ENCODE results near the gene UBA3.

DNA sequence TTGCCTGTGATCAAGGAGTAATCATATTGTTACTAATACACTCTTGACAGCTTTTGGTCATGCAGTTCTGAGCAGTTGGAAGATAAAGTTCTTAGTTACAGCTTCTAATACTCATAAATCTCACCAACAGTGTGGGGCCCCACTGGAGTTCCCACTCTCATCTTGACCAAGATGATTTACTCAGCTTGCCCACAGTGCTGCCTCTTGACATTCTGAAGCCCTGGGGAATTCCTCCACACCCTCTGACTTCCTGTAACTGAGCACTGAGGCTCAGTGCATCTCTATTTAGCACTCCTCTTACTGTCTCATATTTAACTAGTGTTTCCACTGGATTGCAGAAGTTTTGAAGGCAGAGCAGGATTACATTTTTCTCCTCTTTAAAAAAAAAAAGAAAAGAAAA, 2.6 kb upstream of the UBA3 start:
- TF ChIP-seq, protein P1, sequence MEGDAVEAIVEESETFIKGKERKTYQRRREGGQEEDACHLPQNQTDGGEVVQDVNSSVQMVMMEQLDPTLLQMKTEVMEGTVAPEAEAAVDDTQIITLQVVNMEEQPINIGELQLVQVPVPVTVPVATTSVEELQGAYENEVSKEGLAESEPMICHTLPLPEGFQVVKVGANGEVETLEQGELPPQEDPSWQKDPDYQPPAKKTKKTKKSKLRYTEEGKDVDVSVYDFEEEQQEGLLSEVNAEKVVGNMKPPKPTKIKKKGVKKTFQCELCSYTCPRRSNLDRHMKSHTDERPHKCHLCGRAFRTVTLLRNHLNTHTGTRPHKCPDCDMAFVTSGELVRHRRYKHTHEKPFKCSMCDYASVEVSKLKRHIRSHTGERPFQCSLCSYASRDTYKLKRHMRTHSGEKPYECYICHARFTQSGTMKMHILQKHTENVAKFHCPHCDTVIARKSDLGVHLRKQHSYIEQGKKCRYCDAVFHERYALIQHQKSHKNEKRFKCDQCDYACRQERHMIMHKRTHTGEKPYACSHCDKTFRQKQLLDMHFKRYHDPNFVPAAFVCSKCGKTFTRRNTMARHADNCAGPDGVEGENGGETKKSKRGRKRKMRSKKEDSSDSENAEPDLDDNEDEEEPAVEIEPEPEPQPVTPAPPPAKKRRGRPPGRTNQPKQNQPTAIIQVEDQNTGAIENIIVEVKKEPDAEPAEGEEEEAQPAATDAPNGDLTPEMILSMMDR (IDR thresholded peaks at IDR 0.05), result no peak
- no peak for TF ChIP-seq ZFX (IDR thresholded peaks at IDR 0.05; ENCODE audit: borderline replicate concordance)
